GM21576 (cell line): ENCODE measurements around the gene POLH.

ENCODE experiments used
- ATAC-seq: cut with Tn5 transposase; IDR thresholded peaks from one replicate; pipeline ENCODE4 v1.9.1; 2021; ENCODE audit warnings: mild to moderate bottlenecking, moderate library complexity; ENCODE audit not compliant: unreplicated experiment

POLH gene

DNA sequence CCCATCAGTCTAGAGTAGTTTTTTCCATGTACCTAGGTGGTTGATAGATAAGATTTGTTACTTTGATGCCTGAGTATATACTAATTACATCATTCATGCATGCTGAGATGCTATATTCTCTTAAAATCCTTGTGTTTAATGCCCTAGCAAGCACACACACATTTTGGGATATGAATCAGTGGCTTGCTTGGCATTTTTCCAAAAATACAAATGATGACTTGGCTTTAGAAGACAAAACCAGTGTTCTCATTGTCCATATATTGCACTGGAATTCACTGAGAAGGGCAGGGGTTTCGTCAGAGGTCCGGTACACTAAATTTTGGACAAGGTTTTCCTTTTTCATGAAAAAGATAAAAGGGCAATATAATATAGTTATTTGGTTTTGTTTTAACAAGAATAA lies 28.2 kb downstream of the POLH start:
- no peak for ATAC-seq

- ATAC-seq, result no peak
Observed at GRCh38 chr6:43606019-43606418, 30.0 kb downstream of the POLH start.

DNA sequence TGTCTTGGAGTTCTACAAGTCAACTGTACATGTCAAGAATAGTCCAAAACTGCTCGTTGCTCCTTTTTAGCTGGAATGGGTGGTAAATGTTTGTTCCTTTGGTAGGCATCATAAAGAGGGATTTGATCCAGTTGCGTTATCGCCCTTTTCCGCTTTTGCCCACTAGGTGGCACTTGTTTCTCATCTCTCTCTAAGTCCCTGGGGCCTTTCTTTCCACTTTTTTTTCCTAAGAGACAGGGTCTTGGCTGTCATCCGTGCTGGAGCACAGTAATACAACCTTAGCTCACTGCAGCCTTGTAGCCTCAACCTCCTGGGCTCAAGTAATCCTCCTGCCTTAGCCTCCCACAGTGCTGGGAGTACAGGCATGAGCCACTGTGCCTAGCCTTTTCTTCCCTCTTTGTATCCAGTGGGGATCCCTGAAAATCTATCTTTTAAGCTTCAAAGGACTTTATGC lies 32.4 kb downstream of the POLH start:
- no peak for ATAC-seq

GRCh38 chr6:43608807-43609206 lies 32.8 kb downstream of the POLH start:
- no peak for ATAC-seq

- ATAC-seq, result no peak
Observed at GRCh38 chr6:43609402-43609801, 33.4 kb downstream of the POLH start.

- ATAC-seq, result no peak
Observed at GRCh38 chr6:43610431-43610830, 34.4 kb downstream of the POLH start.

- no peak for ATAC-seq
Observed at GRCh38 chr6:43613721-43614395, 37.9 kb downstream of the POLH start.

- ATAC-seq, result no peak
Observed at GRCh38 chr6:43614396-43614730, 38.4 kb downstream of the POLH start.

- no peak for ATAC-seq
Observed at GRCh38 chr6:43616725-43617472, 40.9 kb downstream of the POLH start.

DNA sequence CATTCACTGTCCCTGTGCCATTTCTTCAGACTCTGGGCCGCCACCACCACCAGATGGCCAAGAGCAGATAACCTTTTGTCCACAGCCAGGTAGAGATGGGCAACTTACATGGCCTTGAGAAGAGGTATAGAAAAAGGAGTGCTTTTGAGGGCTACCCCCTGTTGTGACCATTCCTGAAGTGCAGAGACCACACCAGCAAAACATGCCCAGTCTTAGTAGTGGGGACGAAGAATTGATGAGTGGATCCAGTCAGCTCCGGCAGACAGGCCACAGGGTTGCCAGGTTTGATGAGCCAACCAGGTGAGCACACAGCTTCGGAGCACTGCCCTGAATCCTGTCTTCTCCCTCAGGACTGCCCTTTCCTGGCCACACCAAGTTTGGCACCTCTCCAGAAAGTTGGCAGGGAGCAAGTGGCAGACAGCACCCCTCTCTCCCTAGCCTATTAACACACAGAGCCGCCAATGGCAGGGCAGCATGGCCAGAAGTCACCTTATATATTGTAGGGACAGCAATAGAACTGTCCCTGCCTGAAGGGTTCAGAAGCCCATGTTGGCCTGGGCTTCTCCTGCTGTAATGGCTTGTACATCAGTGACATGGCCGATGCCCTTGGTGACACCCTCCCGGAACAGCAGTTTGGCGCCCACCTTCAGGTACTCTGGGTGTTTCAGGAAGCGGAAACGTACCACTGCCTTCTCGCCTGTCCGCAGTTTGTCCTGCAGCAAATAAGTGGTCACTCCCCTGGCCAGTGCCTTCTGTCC lies 45.3 kb downstream of the POLH start:
- no peak for ATAC-seq

DNA sequence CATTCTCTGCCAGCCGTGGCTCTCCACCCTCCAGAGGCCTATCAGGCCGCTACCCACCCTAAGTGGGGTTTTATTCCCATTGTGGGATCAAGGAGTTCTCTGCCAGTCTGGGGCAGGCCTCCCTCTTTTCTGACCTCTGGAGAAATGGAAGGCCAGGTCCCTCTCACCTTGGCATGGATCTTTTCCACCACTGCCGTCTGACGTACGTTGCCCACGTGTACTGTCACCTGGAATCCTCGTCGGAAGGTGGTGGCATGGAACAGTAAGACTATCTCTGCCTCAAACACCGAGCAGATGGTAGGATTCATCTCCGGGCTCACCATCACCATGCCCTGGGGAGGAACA lies 45.8 kb downstream of the POLH start:
- no peak for ATAC-seq

GRCh38 chr6:43622541-43622940 lies 46.6 kb downstream of the POLH start:
- no peak for ATAC-seq

- no peak for ATAC-seq
Observed at GRCh38 chr6:43623880-43624785, 48.1 kb downstream of the POLH start.

DNA sequence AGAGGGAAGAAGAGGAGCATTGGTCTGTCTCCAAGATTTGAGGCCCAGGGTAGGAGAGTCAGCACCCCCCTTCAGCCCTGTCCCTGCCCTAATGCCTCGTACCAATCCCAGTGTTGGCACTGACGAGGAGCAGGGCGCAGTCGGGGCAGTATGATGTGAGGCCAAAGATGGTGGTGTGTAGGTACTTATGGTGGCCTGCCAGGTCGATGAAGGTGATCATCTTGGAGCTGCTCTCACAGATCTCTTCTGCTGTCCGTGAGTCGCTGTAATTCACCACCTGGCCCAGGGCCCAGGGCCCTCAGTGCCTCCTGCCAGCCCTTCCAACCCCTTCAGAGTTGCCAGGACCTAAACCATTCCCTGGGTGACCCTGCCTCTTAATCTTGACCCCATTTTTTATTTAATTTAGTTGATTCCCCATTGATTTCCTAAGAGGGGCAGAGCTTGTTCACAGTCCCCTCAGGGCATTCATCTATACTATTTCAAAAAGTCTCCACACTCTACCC lies 48.9 kb downstream of the POLH start:
- ATAC-seq, result no peak

DNA sequence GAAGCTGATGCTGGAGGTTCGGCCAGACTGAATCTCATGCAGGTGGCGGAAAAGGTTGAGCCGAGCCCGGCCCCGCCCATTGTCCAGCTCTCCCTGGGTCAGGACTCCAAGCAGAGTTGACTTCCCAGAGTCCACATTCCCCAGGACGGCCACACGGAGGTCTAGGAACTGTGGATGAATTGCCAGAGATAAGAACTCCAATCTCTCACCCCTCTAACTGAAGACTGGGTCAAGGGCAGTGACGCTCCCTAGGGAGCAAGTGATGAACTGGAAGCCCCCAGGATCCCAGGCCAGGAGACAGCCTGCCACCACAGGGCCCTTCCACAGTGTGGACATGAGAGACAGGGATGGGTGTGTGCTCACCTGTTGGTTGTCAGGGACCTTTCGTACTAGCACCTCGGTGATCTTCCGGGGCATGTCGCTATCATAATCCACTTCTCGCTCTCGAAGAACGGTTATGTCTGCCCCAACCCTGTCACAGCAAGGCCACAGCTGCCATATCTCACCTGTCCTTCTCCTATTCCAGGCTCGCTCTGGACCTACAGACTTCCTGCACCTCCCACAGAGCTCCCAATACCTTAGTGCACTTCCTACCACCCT lies 49.5 kb downstream of the POLH start:
- ATAC-seq, result no peak

DNA sequence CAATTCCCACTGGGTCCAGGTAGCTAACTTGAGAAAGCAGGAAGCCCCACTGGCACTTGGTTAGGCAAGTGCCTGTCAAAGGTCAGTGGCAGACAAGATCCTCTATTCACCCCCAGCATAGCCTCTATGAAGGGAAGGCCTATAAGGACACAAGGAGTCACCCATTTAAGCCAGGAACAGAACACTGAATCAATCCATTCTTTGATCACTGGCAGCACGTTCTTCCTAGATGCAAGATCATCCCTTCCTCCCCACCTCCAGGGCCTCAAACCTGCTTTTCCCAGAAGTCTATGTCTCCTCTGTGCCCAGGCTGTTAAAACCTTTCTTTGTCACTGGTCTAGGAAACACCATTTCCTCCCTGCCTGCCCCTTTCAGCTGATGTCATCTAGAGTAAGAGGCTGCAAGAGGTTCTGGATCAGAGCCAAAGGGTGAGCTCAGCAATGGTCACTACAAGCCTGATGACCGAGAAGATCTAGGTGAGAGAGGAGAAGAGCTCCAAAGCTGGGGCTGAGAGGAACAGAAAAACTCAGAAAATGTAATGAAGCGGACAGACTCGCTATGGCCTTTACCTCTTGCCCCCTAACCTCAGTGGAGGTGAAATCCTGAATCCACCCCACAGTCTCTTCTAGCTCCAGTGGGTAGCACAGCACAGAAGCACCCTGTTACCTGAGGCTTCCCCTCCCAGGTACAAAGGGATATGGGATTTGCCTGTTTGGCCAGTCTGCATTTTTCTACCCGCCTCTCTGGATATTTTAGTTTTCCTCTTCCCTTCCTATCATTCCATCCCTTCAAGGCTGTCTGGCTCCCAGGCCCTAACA lies 51.2 kb downstream of the POLH start:
- no peak for ATAC-seq

DNA sequence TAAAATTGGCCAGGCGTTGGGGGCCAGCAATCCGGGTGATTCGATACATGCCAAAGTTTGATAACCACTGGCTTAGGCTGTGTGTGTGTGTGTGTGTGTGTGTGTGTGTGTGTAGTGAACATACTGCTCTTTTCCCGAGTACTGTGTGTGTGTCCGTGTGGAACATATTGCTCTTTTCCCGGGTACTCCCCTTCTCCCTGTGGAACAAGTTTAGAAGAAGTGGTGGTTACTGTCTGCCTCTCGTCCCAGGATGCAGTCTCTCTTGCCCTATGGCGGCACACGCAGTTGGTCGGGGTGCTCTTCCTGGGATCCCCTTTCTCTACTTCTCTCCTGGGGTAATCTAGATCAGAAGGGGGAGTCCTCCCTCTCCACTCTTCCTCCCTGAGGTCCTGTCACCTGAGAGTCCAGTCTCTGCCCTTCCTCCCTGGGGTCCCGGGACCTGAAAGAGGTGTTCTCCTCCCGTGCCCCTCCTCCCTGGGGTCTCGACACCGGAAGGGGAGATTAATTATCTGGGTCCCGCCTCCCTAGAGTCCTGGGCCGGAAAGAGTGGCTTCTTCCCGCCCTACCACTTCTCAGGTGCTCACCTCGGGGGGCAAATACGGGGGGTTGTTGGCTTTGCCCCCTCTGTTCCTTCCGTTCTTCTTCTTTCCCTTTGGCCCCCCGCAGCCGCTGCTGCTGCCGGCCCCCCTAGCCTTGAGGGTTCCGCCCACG lies 52.6 kb downstream of the POLH start:
- ATAC-seq, result no peak

DNA sequence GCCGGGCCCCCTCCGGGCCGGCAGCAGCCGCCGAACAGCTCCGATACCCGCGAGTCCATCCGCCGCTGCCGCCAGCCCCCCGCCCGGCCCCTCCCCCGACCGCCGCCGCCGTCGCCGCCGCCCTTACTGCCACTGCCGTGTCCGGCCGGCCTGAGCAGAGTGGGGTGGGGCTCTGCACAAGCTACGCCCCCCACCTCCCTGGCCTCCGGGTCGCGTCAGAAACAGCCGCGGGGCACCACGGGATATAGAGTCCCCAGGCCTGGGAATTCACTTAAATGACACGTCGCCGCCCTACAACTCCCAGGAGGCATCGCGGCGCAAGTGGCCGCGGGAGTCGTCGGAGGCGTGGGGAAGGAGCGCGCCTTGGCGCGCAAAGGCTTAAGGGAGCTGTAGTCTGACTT lies 53.1 kb downstream of the POLH start, which contains the start of gene GTPBP2:
Gene GTPBP2, minus strand, starts transcription at position 161 of the 401 bp plus-strand sequence. Its CDS starts 102 bp downstream, at position 59.
- peak; percentile 78 for ATAC-seq
